Keratinocyte (primary cell): ENCODE data around the gene KIFC3. TPM values are rescaled to one million over a fixed set of nuclear protein-coding genes. Genes with fewer than 3 reads are reported as not detected.

ENCODE experiments used
- DNase-seq: peaks from one replicate; pipeline ENCODE4 v3.0.0-alpha.2; 2011; ENCODE audit warnings: low read depth, missing footprints, low spot score
- FAIRE-seq: peaks from 2 replicates; lab custom pipeline; 2011; peaks lifted over from hg19 to GRCh38; lab: Jason Lieb, UNC
- H2AFZ ChIP-seq: 2 replicates; pipeline ENCODE4 v1.6.0; 2012; ENCODE audit warnings: low read length, control low read depth, inconsistent platforms; ENCODE audit not compliant: control insufficient read depth
- H3K27ac ChIP-seq: 2 replicates; pipeline ENCODE4 v1.5.1; 2011; ENCODE audit warnings: low read length; ENCODE audit not compliant: control insufficient read depth, insufficient read depth
- H3K27me3 ChIP-seq: 3 replicates; pipeline ENCODE4 v1.6.0; 2011; ENCODE audit warnings: low read length; ENCODE audit not compliant: control insufficient read depth, insufficient read depth; ENCODE audit errors: extremely low read depth
- H3K36me3 ChIP-seq, 2 experiments: 2 replicates in 1 of 2; 3 replicates in 1 of 2; pipeline ENCODE4 v1.5.1; 2011; ENCODE audit warnings: low read length in 2 of 2, mild to moderate bottlenecking in 1 of 2; ENCODE audit not compliant: control insufficient read depth in 2 of 2, insufficient read depth in 2 of 2; ENCODE audit errors: extremely low read depth in 1 of 2
- H3K4me1 ChIP-seq: 3 replicates; pipeline ENCODE4 v1.5.1; 2011; ENCODE audit warnings: low read length; ENCODE audit not compliant: control insufficient read depth, insufficient read depth; ENCODE audit errors: extremely low read depth
- H3K4me2 ChIP-seq: 3 replicates; pipeline ENCODE4 v1.6.0; 2011; ENCODE audit warnings: low read depth, low read length; ENCODE audit not compliant: control insufficient read depth, insufficient read depth; ENCODE audit errors: extremely low read depth
- H3K4me3 ChIP-seq, 3 experiments: fragments of 200-600 bp in 1 of 3; sonication (generic) in 1 of 3; 2 replicates in 2 of 3; 3 replicates in 1 of 3; pipeline ENCODE4 v1.5.1; 2011 to 2016; ENCODE audit warnings: low read length in 3 of 3, mild to moderate bottlenecking in 3 of 3, control low read depth in 2 of 3, inconsistent platforms in 1 of 3, low read depth in 1 of 3, mixed read lengths in 1 of 3, mixed run types in 1 of 3, moderate library complexity in 1 of 3; ENCODE audit not compliant: control insufficient read depth in 2 of 3, insufficient read depth in 2 of 3; ENCODE audit errors: extremely low read depth in 1 of 3
- H3K79me2 ChIP-seq: 2 replicates; pipeline ENCODE4 v1.6.0; 2012; ENCODE audit warnings: low read length; ENCODE audit not compliant: control insufficient read depth, insufficient read depth
- H3K9ac ChIP-seq: 3 replicates; pipeline ENCODE4 v1.6.0; 2011; ENCODE audit warnings: low read length; ENCODE audit not compliant: control insufficient read depth, insufficient read depth; ENCODE audit errors: extremely low read depth
- H3K9me1 ChIP-seq: 3 replicates; pipeline ENCODE4 v1.6.0; 2011; ENCODE audit warnings: low read length; ENCODE audit not compliant: control insufficient read depth, insufficient read depth; ENCODE audit errors: extremely low read depth
- H3K9me3 ChIP-seq: 2 replicates; pipeline ENCODE4 v1.5.1; 2012; ENCODE audit warnings: low read depth, low read length; ENCODE audit not compliant: control insufficient read depth
- H4K20me1 ChIP-seq: 3 replicates; pipeline ENCODE4 v1.6.0; 2011; ENCODE audit warnings: low read length; ENCODE audit not compliant: control insufficient read depth, insufficient read depth; ENCODE audit errors: extremely low read depth
- CTCF ChIP-seq, 3 experiments: IDR thresholded peaks in 1 of 3; conservative IDR thresholded peaks in 1 of 3; optimal IDR thresholded peaks in 1 of 3; 2 replicates in 2 of 3; 3 replicates in 1 of 3; pipeline versions ENCODE3 to v1.5.1; 2011; ENCODE audit warnings: low read length in 3 of 3, mild to moderate bottlenecking in 3 of 3, moderate library complexity in 2 of 3, control low read depth in 1 of 3, inconsistent platforms in 1 of 3; ENCODE audit not compliant: insufficient read depth in 2 of 3; ENCODE audit errors: extremely low read depth in 1 of 3
- EZH2 ChIP-seq: IDR thresholded peaks from one replicate; pipeline ENCODE4 v1.6.1; 2012; ENCODE audit warnings: inconsistent platforms, mild to moderate bottlenecking, low read length, moderate library complexity
- dilution Hi-C: fragments of 300-500 bp; cut with MboI; formaldehyde crosslinking; loops from one replicate; pipeline ENCODE4 v1.7.0; 2020; ENCODE audit warnings: low sequenced_read_pairs; ENCODE audit not compliant: extremely low pct_ligation_motif_present
- polyA plus RNA-seq, 5 experiments: library from polyadenylated mRNA; depleted of rRNA in 3 of 5; stranded (reverse) in 3 of 5; stranded (forward) in 1 of 5; unstranded in 1 of 5; fragments of >200 nt; gene quantifications; 1 replicate in 1 of 5; 2 replicates in 3 of 5; 3 replicates in 1 of 5; pipeline versions ENCODE4 v1.2.1 to v1.2.3, GENCODE V29; 2011 to 2012; ENCODE audit warnings: missing spikeins in 2 of 5, low read depth in 1 of 5, low replicate concordance in 1 of 5

The KIFC3 gene
- polyA plus RNA-seq, 1 donor (not counting 4 experiments of a cell fraction or from before 2014, with no cell fraction given), result 22.7 TPM

GRCh38 chr16:57795431-57795878, 6.8 kb downstream of the KIFC3 start:
- Histone ChIP-seq H3K27ac (no peak overlapping the region), H3K4me3 (no peak overlapping the region), H3K27me3 (no peaks in the 10 kb centered on the region), H3K9me3 (no peaks in the 10 kb centered on the region), H3K4me2 (peak overlapping the region; percentile 41), H2AFZ (no peak overlapping the region), H3K79me2 (peaks cover 39% of the 10 kb centered on the region), H4K20me1 (no peaks in the 10 kb centered on the region), H3K9ac (no peak overlapping the region), H3K36me3 (peaks cover 14 to 22% of the 10 kb centered on the region in 2 experiments), H3K9me1 (no peaks in the 10 kb centered on the region), H3K4me1 (peaks cover 37% of the 10 kb centered on the region)
- DNase-seq, result no peak
- FAIRE-seq, result no peak
- TF ChIP-seq EZH2, result no peak
- TF ChIP-seq CTCF (optimal IDR thresholded peaks at IDR 0.05 in 1 of 3, IDR thresholded peaks at IDR 0.05 in 1 of 3, conservative IDR thresholded peaks at IDR 0.05 in 1 of 3; ENCODE audit: extremely low read depth in 1 of 3, insufficient read depth in 2 of 3, low read length in 3 of 3), result peak; percentile 58 to 75 (median 69)
- dilution Hi-C loops, result no loop called here

DNA sequence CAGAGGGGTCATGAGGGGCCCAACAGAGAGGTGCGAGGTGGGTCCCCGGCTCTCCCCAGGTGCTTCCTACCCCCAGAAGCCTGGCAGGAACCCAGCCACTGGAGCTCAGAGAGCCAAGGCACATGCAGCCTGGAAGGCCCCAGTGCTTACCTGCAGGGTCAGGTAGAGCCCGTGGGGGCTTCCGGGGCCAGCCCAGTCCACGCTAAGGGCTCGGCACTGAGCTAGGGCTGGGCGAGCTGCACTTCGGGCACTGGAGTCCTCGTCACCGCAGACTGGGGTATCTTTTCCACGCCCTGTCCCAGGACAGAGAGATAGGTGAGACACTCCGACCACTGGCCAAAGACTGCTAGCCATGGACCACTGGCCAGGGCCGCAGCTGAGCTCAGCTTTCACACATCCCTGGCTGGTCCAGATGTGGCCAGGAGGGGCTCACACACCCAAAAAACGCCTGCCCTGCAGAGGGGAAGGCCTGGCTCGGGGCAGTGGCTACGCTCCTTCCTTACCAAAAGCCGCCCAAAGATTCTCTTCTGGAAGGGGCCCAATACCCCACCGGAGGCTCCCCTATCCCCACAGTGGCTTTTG, 7.4 kb downstream of the KIFC3 start:
- peaks cover 16 to 24% of the 10 kb centered on the region in 2 experiments for H3K36me3 ChIP-seq
- H3K4me2 ChIP-seq, result no peak overlapping the region
- dilution Hi-C loops, result no loop called here

More for the DNA sequence above, 7.4 kb downstream of the KIFC3 start:
- Histone ChIP-seq H3K9me3 (no peaks in the 10 kb centered on the region), H2AFZ (no peak overlapping the region), H3K4me1 (peaks cover 33% of the 10 kb centered on the region), H3K27me3 (no peaks in the 10 kb centered on the region), H3K79me2 (peaks cover 34% of the 10 kb centered on the region), H3K9me1 (no peaks in the 10 kb centered on the region), H3K4me3 (no peak overlapping the region), H3K9ac (no peak overlapping the region), H3K27ac (no peak overlapping the region), H4K20me1 (no peaks in the 10 kb centered on the region)
- no peak for DNase-seq
- no peak for FAIRE-seq
- TF ChIP-seq CTCF (optimal IDR thresholded peaks at IDR 0.05 in 1 of 3, IDR thresholded peaks at IDR 0.05 in 1 of 3, conservative IDR thresholded peaks at IDR 0.05 in 1 of 3; ENCODE audit: extremely low read depth in 1 of 3, insufficient read depth in 2 of 3, low read length in 3 of 3), result no peak
- no peak for TF ChIP-seq EZH2
